ENCODE measurements around the gene MAB21L4.

Gene MAB21L4

GRCh38 chr2:240921311-240921994, 25.5 kb upstream of the MAB21L4 start:
- no peaks in the 10 kb centered on the region for H3K27me3 ChIP-seq (ENCODE audit: control insufficient read depth, insufficient read depth, low read length)
- no peak overlapping the region for H3K4me3 ChIP-seq (ENCODE audit: low read length)
- no peak overlapping the region for H3K9ac ChIP-seq (ENCODE audit: low read length)
- no peaks in the 10 kb centered on the region for H3K36me3 ChIP-seq (ENCODE audit: control insufficient read depth, insufficient read depth, low read length)
- no peak overlapping the region for H3K27ac ChIP-seq (ENCODE audit: low read depth, low read length)
- no peaks in the 10 kb centered on the region for H3K4me1 ChIP-seq (ENCODE audit: control insufficient read depth, insufficient read depth, low read length)

GRCh38 chr2:240920783-240921231, 24.9 kb upstream of the MAB21L4 start:
- H3K27ac ChIP-seq (ENCODE audit: low read depth, low read length), result no peak overlapping the region
- no peaks in the 10 kb centered on the region for H3K27me3 ChIP-seq (ENCODE audit: control insufficient read depth, insufficient read depth, low read length)
- H3K4me3 ChIP-seq (ENCODE audit: low read length), result no peak overlapping the region
- no peaks in the 10 kb centered on the region for H3K36me3 ChIP-seq (ENCODE audit: control insufficient read depth, insufficient read depth, low read length)
- no peak overlapping the region for H3K9ac ChIP-seq (ENCODE audit: low read length)
- H3K4me1 ChIP-seq (ENCODE audit: control insufficient read depth, insufficient read depth, low read length), result no peaks in the 10 kb centered on the region

GRCh38 chr2:240919786-240920782, 24.1 kb upstream of the MAB21L4 start:
- Histone ChIP-seq H3K4me1 (ENCODE audit: control insufficient read depth, insufficient read depth, low read length) (no peaks in the 10 kb centered on the region), H3K27me3 (ENCODE audit: control insufficient read depth, insufficient read depth, low read length) (no peaks in the 10 kb centered on the region), H3K27ac (ENCODE audit: low read depth, low read length) (no peak overlapping the region), H3K36me3 (ENCODE audit: control insufficient read depth, insufficient read depth, low read length) (no peaks in the 10 kb centered on the region), H3K9ac (ENCODE audit: low read length) (no peak overlapping the region), H3K4me3 (ENCODE audit: low read length) (no peak overlapping the region)

GRCh38 chr2:240919161-240919781, 23.3 kb upstream of the MAB21L4 start:
- Histone ChIP-seq H3K27me3 (ENCODE audit: control insufficient read depth, insufficient read depth, low read length) (peaks cover 2% of the 10 kb centered on the region), H3K4me3 (ENCODE audit: low read length) (no peak overlapping the region), H3K9ac (ENCODE audit: low read length) (no peak overlapping the region), H3K4me1 (ENCODE audit: control insufficient read depth, insufficient read depth, low read length) (no peaks in the 10 kb centered on the region), H3K27ac (ENCODE audit: low read depth, low read length) (no peak overlapping the region), H3K36me3 (ENCODE audit: control insufficient read depth, insufficient read depth, low read length) (no peaks in the 10 kb centered on the region)

GRCh38 chr2:240918258-240919091, 22.5 kb upstream of the MAB21L4 start:
- Histone ChIP-seq H3K4me3 (ENCODE audit: low read length) (no peak overlapping the region), H3K36me3 (ENCODE audit: control insufficient read depth, insufficient read depth, low read length) (no peaks in the 10 kb centered on the region), H3K4me1 (ENCODE audit: control insufficient read depth, insufficient read depth, low read length) (no peaks in the 10 kb centered on the region), H3K9ac (ENCODE audit: low read length) (no peak overlapping the region), H3K27me3 (ENCODE audit: control insufficient read depth, insufficient read depth, low read length) (peaks cover 2% of the 10 kb centered on the region), H3K27ac (ENCODE audit: low read depth, low read length) (no peak overlapping the region)

GRCh38 chr2:240917684-240918257, 21.8 kb upstream of the MAB21L4 start:
- Histone ChIP-seq H3K27ac (ENCODE audit: low read depth, low read length) (no peak overlapping the region), H3K36me3 (ENCODE audit: control insufficient read depth, insufficient read depth, low read length) (no peaks in the 10 kb centered on the region), H3K27me3 (ENCODE audit: control insufficient read depth, insufficient read depth, low read length) (peaks cover 2% of the 10 kb centered on the region), H3K4me3 (ENCODE audit: low read length) (no peak overlapping the region), H3K9ac (ENCODE audit: low read length) (no peak overlapping the region), H3K4me1 (ENCODE audit: control insufficient read depth, insufficient read depth, low read length) (no peaks in the 10 kb centered on the region)

- H3K36me3 ChIP-seq (ENCODE audit: control insufficient read depth, insufficient read depth, low read length), result no peaks in the 10 kb centered on the region
- peaks cover 7% of the 10 kb centered on the region for H3K27me3 ChIP-seq (ENCODE audit: control insufficient read depth, insufficient read depth, low read length)
- no peak overlapping the region for H3K4me3 ChIP-seq (ENCODE audit: low read length)
- peaks cover under 1% of the 10 kb centered on the region for H3K4me1 ChIP-seq (ENCODE audit: control insufficient read depth, insufficient read depth, low read length)
- no peak overlapping the region for H3K9ac ChIP-seq (ENCODE audit: low read length)
- H3K27ac ChIP-seq (ENCODE audit: low read depth, low read length), result no peak overlapping the region
These were observed 21.2 kb upstream of the MAB21L4 start for GRCh38 chr2:240917009-240917683.

- Histone ChIP-seq H3K9ac (ENCODE audit: low read length) (no peak overlapping the region), H3K4me3 (ENCODE audit: low read length) (no peak overlapping the region), H3K4me1 (ENCODE audit: control insufficient read depth, insufficient read depth, low read length) (peaks cover 2% of the 10 kb centered on the region), H3K36me3 (ENCODE audit: control insufficient read depth, insufficient read depth, low read length) (no peaks in the 10 kb centered on the region), H3K27me3 (ENCODE audit: control insufficient read depth, insufficient read depth, low read length) (peaks cover 7% of the 10 kb centered on the region), H3K27ac (ENCODE audit: low read depth, low read length) (no peak overlapping the region)
These were observed 20.6 kb upstream of the MAB21L4 start for GRCh38 chr2:240916571-240917008.

- H3K27me3 ChIP-seq (ENCODE audit: control insufficient read depth, insufficient read depth, low read length), result peaks cover 7% of the 10 kb centered on the region
- peaks cover 2% of the 10 kb centered on the region for H3K4me1 ChIP-seq (ENCODE audit: control insufficient read depth, insufficient read depth, low read length)
- no peak overlapping the region for H3K9ac ChIP-seq (ENCODE audit: low read length)
- H3K36me3 ChIP-seq (ENCODE audit: control insufficient read depth, insufficient read depth, low read length), result no peaks in the 10 kb centered on the region
- no peak overlapping the region for H3K4me3 ChIP-seq (ENCODE audit: low read length)
- H3K27ac ChIP-seq (ENCODE audit: low read depth, low read length), result no peak overlapping the region
These were observed 19.8 kb upstream of the MAB21L4 start for GRCh38 chr2:240915526-240916341.

GRCh38 chr2:240914645-240915525, 18.9 kb upstream of the MAB21L4 start:
- no peaks in the 10 kb centered on the region for H3K36me3 ChIP-seq (ENCODE audit: control insufficient read depth, insufficient read depth, low read length)
- peaks cover 7% of the 10 kb centered on the region for H3K27me3 ChIP-seq (ENCODE audit: control insufficient read depth, insufficient read depth, low read length)
- H3K9ac ChIP-seq (ENCODE audit: low read length), result no peak overlapping the region
- no peak overlapping the region for H3K4me3 ChIP-seq (ENCODE audit: low read length)
- peaks cover 2% of the 10 kb centered on the region for H3K4me1 ChIP-seq (ENCODE audit: control insufficient read depth, insufficient read depth, low read length)
- no peak overlapping the region for H3K27ac ChIP-seq (ENCODE audit: low read depth, low read length)
